ENCODE data around the gene RACGAP1.

GRCh38 chr12:49982246-49983087, 42.8 kb downstream of the RACGAP1 start:
- no peak for TF ChIP-seq POLR2AphosphoS5 (IDR thresholded peaks at IDR 0.05; ENCODE audit: low read depth)
- TF ChIP-seq REST (IDR thresholded peaks at IDR 0.05; ENCODE audit: insufficient replicate concordance, low read depth): no peak
- TF ChIP-seq, protein P1, sequence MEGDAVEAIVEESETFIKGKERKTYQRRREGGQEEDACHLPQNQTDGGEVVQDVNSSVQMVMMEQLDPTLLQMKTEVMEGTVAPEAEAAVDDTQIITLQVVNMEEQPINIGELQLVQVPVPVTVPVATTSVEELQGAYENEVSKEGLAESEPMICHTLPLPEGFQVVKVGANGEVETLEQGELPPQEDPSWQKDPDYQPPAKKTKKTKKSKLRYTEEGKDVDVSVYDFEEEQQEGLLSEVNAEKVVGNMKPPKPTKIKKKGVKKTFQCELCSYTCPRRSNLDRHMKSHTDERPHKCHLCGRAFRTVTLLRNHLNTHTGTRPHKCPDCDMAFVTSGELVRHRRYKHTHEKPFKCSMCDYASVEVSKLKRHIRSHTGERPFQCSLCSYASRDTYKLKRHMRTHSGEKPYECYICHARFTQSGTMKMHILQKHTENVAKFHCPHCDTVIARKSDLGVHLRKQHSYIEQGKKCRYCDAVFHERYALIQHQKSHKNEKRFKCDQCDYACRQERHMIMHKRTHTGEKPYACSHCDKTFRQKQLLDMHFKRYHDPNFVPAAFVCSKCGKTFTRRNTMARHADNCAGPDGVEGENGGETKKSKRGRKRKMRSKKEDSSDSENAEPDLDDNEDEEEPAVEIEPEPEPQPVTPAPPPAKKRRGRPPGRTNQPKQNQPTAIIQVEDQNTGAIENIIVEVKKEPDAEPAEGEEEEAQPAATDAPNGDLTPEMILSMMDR (IDR thresholded peaks at IDR 0.05; ENCODE audit: insufficient read depth, low read length): no peak
- no peak for TF ChIP-seq GABPA (IDR thresholded peaks at IDR 0.05; ENCODE audit: low read depth)
- TF ChIP-seq SPI1 (IDR thresholded peaks at IDR 0.05; ENCODE audit: borderline replicate concordance, low read depth): peak; percentile 36; the same call in 1 of the 2 replicates

Data from HL-60 (cell line).